GM19043 (cell line): Measurements from ENCODE around the gene CSNK1G2.

ENCODE experiments used
- ATAC-seq: cut with Tn5 transposase; IDR thresholded peaks from one replicate; pipeline ENCODE4 v1.9.1; 2021; ENCODE audit warnings: low read depth; ENCODE audit not compliant: unreplicated experiment

The CSNK1G2 gene

GRCh38 chr19:1943661-1944087 lies 2.7 kb downstream of the CSNK1G2 start:
- no peak for ATAC-seq

GRCh38 chr19:1944088-1944915 lies 3.3 kb downstream of the CSNK1G2 start:
- no peak for ATAC-seq

GRCh38 chr19:1944916-1945561 lies 4.1 kb downstream of the CSNK1G2 start:
- no peak for ATAC-seq

GRCh38 chr19:1945899-1946298 lies 4.9 kb downstream of the CSNK1G2 start:
- ATAC-seq, result no peak

- ATAC-seq, result no peak
Measured at GRCh38 chr19:1947651-1948209, 6.8 kb downstream of the CSNK1G2 start.

GRCh38 chr19:1949304-1950101 lies 8.5 kb downstream of the CSNK1G2 start:
- no peak for ATAC-seq

GRCh38 chr19:1950640-1951039 lies 9.7 kb downstream of the CSNK1G2 start:
- ATAC-seq, result no peak

GRCh38 chr19:1952635-1953034 lies 11.7 kb downstream of the CSNK1G2 start:
- ATAC-seq, result no peak

GRCh38 chr19:1953037-1953436 lies 12.1 kb downstream of the CSNK1G2 start:
- ATAC-seq, result no peak

- ATAC-seq, result no peak
Measured at GRCh38 chr19:1953441-1954094, 12.6 kb downstream of the CSNK1G2 start.

GRCh38 chr19:1954532-1954933 lies 13.6 kb downstream of the CSNK1G2 start:
- ATAC-seq, result no peak

- ATAC-seq, result no peak
Measured at GRCh38 chr19:1955171-1956121, 14.5 kb downstream of the CSNK1G2 start.

- ATAC-seq, result no peak
Measured at GRCh38 chr19:1956122-1956494, 15.1 kb downstream of the CSNK1G2 start.

- ATAC-seq, result no peak
Measured at GRCh38 chr19:1956868-1957492, 16.0 kb downstream of the CSNK1G2 start.

- ATAC-seq, result no peak
Measured at GRCh38 chr19:1957562-1958248, 16.7 kb downstream of the CSNK1G2 start.

- no peak for ATAC-seq
Measured at GRCh38 chr19:1959928-1960589, 19.1 kb downstream of the CSNK1G2 start.

GRCh38 chr19:1961000-1961883 lies 20.3 kb downstream of the CSNK1G2 start:
- no peak for ATAC-seq
